Neural progenitor cell (in vitro differentiated cells): ENCODE data around the gene CUL7. TPM values are rescaled to one million over a fixed set of nuclear protein-coding genes. Genes with fewer than 3 reads are reported as not detected.

Experiments used
- DNase-seq: peaks from one replicate; pipeline ENCODE4 v3.0.0-alpha.2; 2016; ENCODE audit warnings: low spot score
- H2AFZ ChIP-seq: fragments of 200-600 bp; sonication (generic); replicated peaks from 2 replicates; pipeline ENCODE4 v1.6.1; 2016; ENCODE audit warnings: antibody characterized with exemption
- H3F3A ChIP-seq: fragments of 200-600 bp; sonication (generic); 2 replicates; pipeline ENCODE4 v1.6.1; 2016; ENCODE audit warnings: antibody characterized with exemption, low read depth
- H3K27ac ChIP-seq: fragments of 200-600 bp; sonication (generic); 2 replicates; pipeline ENCODE4 v1.5.1; 2016; ENCODE audit warnings: mild to moderate bottlenecking
- H3K27me3 ChIP-seq: fragments of 200-600 bp; sonication (generic); 2 replicates; pipeline ENCODE4 v1.6.1; 2016; ENCODE audit warnings: mild to moderate bottlenecking, moderate library complexity
- H3K36me3 ChIP-seq: fragments of 200-600 bp; sonication (generic); 2 replicates; pipeline ENCODE4 v1.5.1; 2016
- H3K4me1 ChIP-seq: fragments of 200-600 bp; sonication (generic); 2 replicates; pipeline ENCODE4 v1.6.1; 2016; ENCODE audit warnings: mixed run types
- H3K4me2 ChIP-seq: fragments of 200-600 bp; sonication (generic); 2 replicates; pipeline ENCODE4 v1.6.1; 2016
- H3K4me3 ChIP-seq: fragments of 200-600 bp; sonication (generic); 2 replicates; pipeline ENCODE4 v1.5.1; 2016
- H3K79me2 ChIP-seq: fragments of 200-600 bp; sonication (generic); 2 replicates; pipeline ENCODE4 v1.6.1; 2016; ENCODE audit warnings: low read depth
- H3K9ac ChIP-seq: fragments of 200-600 bp; sonication (generic); 2 replicates; pipeline ENCODE4 v1.6.1; 2016
- H3K9me3 ChIP-seq: fragments of 200-600 bp; sonication (generic); 2 replicates; pipeline ENCODE4 v1.5.1; 2016; ENCODE audit warnings: low read depth
- H4K20me1 ChIP-seq: fragments of 200-600 bp; sonication (generic); 2 replicates; pipeline ENCODE4 v1.6.1; 2016; ENCODE audit warnings: low read depth
- H3K27ac Mint-ChIP-seq: 3 replicates; pipeline ENCODE4 v1.8.0; 2021; ENCODE audit warnings: mixed read lengths
- H3K27me3 Mint-ChIP-seq: 2 replicates; pipeline ENCODE4 v1.8.0; 2022; ENCODE audit warnings: low read depth, mild to moderate bottlenecking, inconsistent platforms, moderate library complexity, mixed read lengths; ENCODE audit not compliant: insufficient read depth
- H3K36me3 Mint-ChIP-seq: 3 replicates; pipeline ENCODE4 v1.8.0; 2021; ENCODE audit warnings: mixed read lengths
- H3K4me1 Mint-ChIP-seq: 3 replicates; pipeline ENCODE4 v1.8.0; 2021; ENCODE audit warnings: mixed read lengths
- H3K4me3 Mint-ChIP-seq: 3 replicates; pipeline ENCODE4 v1.8.0; 2021; ENCODE audit warnings: mild to moderate bottlenecking, moderate library complexity, mixed read lengths
- H3K9me3 Mint-ChIP-seq: 3 replicates; pipeline ENCODE4 v1.8.0; 2020; ENCODE audit warnings: mixed read lengths
- CTCF ChIP-seq: fragments of 200-600 bp; sonication (generic); IDR thresholded peaks from 2 replicates; pipeline ENCODE4 v1.5.1; 2017; ENCODE audit warnings: antibody characterized with exemption, mild to moderate bottlenecking
- EZH2 ChIP-seq: fragments of 200-600 bp; sonication (generic); IDR thresholded peaks from 2 replicates; pipeline ENCODE4 v1.6.1; 2017; ENCODE audit warnings: antibody characterized with exemption, mild to moderate bottlenecking, moderate library complexity
- EZH2phosphoT487 ChIP-seq: fragments of 200-600 bp; sonication (generic); IDR thresholded peaks from 2 replicates; pipeline ENCODE4 v1.6.1; 2017; ENCODE audit warnings: antibody characterized with exemption
- total RNA-seq: library from RNA; depleted of rRNA; stranded (reverse); fragments of >200 nt; gene quantifications from 2 replicates; pipeline ENCODE4 v1.2.3, GENCODE V29; 2015; ENCODE audit warnings: low replicate concordance

The CUL7 gene
- total RNA-seq, 1 donor from 2014 or later, result 23.1 TPM

GRCh38 chr6:43012364-43012763, 41.3 kb downstream of the CUL7 start:
- peaks cover 16% of the 10 kb centered on the region for H4K20me1 ChIP-seq
- peak overlapping the region; percentile 89 for H3K4me2 ChIP-seq
- no peaks in the 10 kb centered on the region for H3K9me3 ChIP-seq
- H3K4me3 ChIP-seq, result peak overlapping the region; percentile 82
- TF ChIP-seq EZH2phosphoT487 (no peak), EZH2 (no peak), CTCF (no peak)
- H3K36me3 ChIP-seq, result no peaks in the 10 kb centered on the region
- Mint-ChIP-seq H3K4me1 (peaks cover 32% of the 10 kb centered on the region), H3K9me3 (no peaks in the 10 kb centered on the region), H3K4me3 (peak overlapping the region; percentile 95), H3K36me3 (peaks cover 22% of the 10 kb centered on the region), H3K27me3 (peaks cover 4% of the 10 kb centered on the region), H3K27ac (no peak overlapping the region)
- no peak overlapping the region for H3K27ac ChIP-seq
- DNase-seq, result no peak
- H2AFZ ChIP-seq, result no peak overlapping the region
- peaks cover 54% of the 10 kb centered on the region for H3K79me2 ChIP-seq
- peaks cover 13% of the 10 kb centered on the region for H3F3A ChIP-seq
- peak overlapping the region; percentile 74 for H3K9ac ChIP-seq
- peaks cover 18% of the 10 kb centered on the region for H3K4me1 ChIP-seq
- no peaks in the 10 kb centered on the region for H3K27me3 ChIP-seq

- Histone ChIP-seq H3K36me3 (no peaks in the 10 kb centered on the region), H3K9me3 (no peaks in the 10 kb centered on the region), H3K9ac (no peak overlapping the region), H2AFZ (no peak overlapping the region), H3K27me3 (no peaks in the 10 kb centered on the region), H3K4me1 (peaks cover 16% of the 10 kb centered on the region), H3K79me2 (peaks cover 43% of the 10 kb centered on the region), H3K27ac (no peak overlapping the region), H3F3A (peaks cover 13% of the 10 kb centered on the region), H4K20me1 (peaks cover 16% of the 10 kb centered on the region), H3K4me3 (no peak overlapping the region), H3K4me2 (no peak overlapping the region)
- peaks cover 4% of the 10 kb centered on the region for H3K27me3 Mint-ChIP-seq
- H3K36me3 Mint-ChIP-seq, result peaks cover 24% of the 10 kb centered on the region
- H3K27ac Mint-ChIP-seq, result no peak overlapping the region
- DNase-seq, result peak; percentile 15
- no peaks in the 10 kb centered on the region for H3K9me3 Mint-ChIP-seq
- no peak for TF ChIP-seq CTCF
- no peak for TF ChIP-seq EZH2
- no peak for TF ChIP-seq EZH2phosphoT487
- H3K4me1 Mint-ChIP-seq, result peaks cover 32% of the 10 kb centered on the region
- H3K4me3 Mint-ChIP-seq, result no peak overlapping the region
These were observed 42.4 kb downstream of the CUL7 start for GRCh38 chr6:43011207-43011606.

GRCh38 chr6:43009124-43009523, 44.5 kb downstream of the CUL7 start:
- no peak overlapping the region for H2AFZ ChIP-seq
- peaks cover 17% of the 10 kb centered on the region for H4K20me1 ChIP-seq
- Mint-ChIP-seq H3K4me1 (peaks cover 22% of the 10 kb centered on the region), H3K4me3 (no peak overlapping the region), H3K27ac (no peak overlapping the region), H3K9me3 (no peaks in the 10 kb centered on the region), H3K27me3 (peaks cover 4% of the 10 kb centered on the region), H3K36me3 (peaks cover 25% of the 10 kb centered on the region)
- no peaks in the 10 kb centered on the region for H3K27me3 ChIP-seq
- no peaks in the 10 kb centered on the region for H3K36me3 ChIP-seq
- peaks cover 23% of the 10 kb centered on the region for H3K79me2 ChIP-seq
- H3K27ac ChIP-seq, result no peak overlapping the region
- H3K4me3 ChIP-seq, result no peak overlapping the region
- H3F3A ChIP-seq, result peaks cover 10% of the 10 kb centered on the region
- H3K4me2 ChIP-seq, result no peak overlapping the region
- no peak overlapping the region for H3K9ac ChIP-seq
- DNase-seq, result peak; percentile 23
- peaks cover 9% of the 10 kb centered on the region for H3K4me1 ChIP-seq
- no peaks in the 10 kb centered on the region for H3K9me3 ChIP-seq
- TF ChIP-seq EZH2 (no peak), CTCF (peak; percentile 34)

DNA sequence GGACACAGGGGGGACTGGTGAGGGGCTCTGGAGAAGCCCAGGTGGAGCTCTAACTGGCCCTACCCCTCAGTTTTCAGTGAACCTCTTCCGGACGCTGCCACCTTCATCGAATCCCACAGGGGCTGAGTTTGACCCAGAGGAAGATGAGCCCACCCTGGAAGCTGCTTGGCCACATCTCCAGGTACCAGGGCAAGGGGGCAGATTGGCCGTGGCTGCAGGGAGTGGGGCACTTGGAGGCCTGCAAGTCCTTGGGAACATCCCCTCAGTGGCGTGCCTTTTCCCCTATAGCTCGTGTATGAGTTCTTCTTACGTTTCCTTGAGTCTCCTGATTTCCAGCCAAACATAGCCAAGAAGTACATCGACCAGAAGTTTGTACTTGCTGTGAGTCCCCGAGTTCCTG, 46.5 kb downstream of the CUL7 start:
- H3K27me3 Mint-ChIP-seq, result peaks cover 2% of the 10 kb centered on the region
- H3F3A ChIP-seq, result peaks cover 9% of the 10 kb centered on the region
- no peak overlapping the region for H3K27ac ChIP-seq
- no peak for TF ChIP-seq EZH2
- no peak for TF ChIP-seq CTCF
- TF ChIP-seq EZH2phosphoT487, result no peak
- H3K27me3 ChIP-seq, result no peaks in the 10 kb centered on the region
- H3K9me3 ChIP-seq, result no peaks in the 10 kb centered on the region
- H3K4me3 Mint-ChIP-seq, result no peak overlapping the region
- DNase-seq, result no peak
- H3K4me1 Mint-ChIP-seq, result peaks cover 8% of the 10 kb centered on the region
- H4K20me1 ChIP-seq, result peaks cover 6% of the 10 kb centered on the region
- no peak overlapping the region for H3K27ac Mint-ChIP-seq
- no peaks in the 10 kb centered on the region for H3K36me3 ChIP-seq
- H3K79me2 ChIP-seq, result peaks cover 9% of the 10 kb centered on the region
- no peak overlapping the region for H2AFZ ChIP-seq
- no peak overlapping the region for H3K4me3 ChIP-seq
- H3K9me3 Mint-ChIP-seq, result no peaks in the 10 kb centered on the region
- H3K4me1 ChIP-seq, result peaks cover under 1% of the 10 kb centered on the region
- no peak overlapping the region for H3K9ac ChIP-seq
- no peak overlapping the region for H3K4me2 ChIP-seq
- peaks cover 18% of the 10 kb centered on the region for H3K36me3 Mint-ChIP-seq
